ENCODE data around the gene ZNF609. TPM values are rescaled to one million over a fixed set of nuclear protein-coding genes. Genes with fewer than 3 reads are reported as not detected.
A peak's percentile ranks its signal among the peaks of the same experiment; 100 is the strongest.

ZNF609 gene
- total and polyA plus RNA-seq, 2 of the 13 experiments (the other 11 are each of a cell fraction or from before 2014, with no cell fraction given): 8.9 to 9.9 TPM

DNA sequence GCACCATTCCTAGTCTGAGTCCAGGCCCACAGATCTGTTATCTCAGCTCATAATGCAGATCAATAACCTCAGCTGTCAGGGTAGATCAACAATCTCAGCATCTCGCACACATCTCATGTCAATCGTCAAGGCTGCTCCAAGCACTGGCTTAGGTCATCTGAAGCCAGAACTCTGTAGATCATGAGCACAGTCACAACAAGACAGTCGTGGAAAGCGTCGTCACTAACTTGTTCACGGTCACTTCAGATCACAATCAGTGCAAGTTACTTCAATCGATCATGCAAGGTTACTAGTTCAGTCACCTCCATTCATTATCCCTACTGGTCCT, 243.2 kb downstream of the ZNF609 start (continued):
- TF ChIP-seq KDM2A (CRISPR knock-in tag; IDR thresholded peaks at IDR 0.05; ENCODE audit: borderline replicate concordance, low read depth): no peak
- TF ChIP-seq ZNF432 (CRISPR knock-in tag; IDR thresholded peaks at IDR 0.05; ENCODE audit: borderline replicate concordance): no peak
- TF ChIP-seq ZBTB38 (CRISPR knock-in tag; IDR thresholded peaks at IDR 0.05): peak; percentile 86
- TF ChIP-seq, protein P1, sequence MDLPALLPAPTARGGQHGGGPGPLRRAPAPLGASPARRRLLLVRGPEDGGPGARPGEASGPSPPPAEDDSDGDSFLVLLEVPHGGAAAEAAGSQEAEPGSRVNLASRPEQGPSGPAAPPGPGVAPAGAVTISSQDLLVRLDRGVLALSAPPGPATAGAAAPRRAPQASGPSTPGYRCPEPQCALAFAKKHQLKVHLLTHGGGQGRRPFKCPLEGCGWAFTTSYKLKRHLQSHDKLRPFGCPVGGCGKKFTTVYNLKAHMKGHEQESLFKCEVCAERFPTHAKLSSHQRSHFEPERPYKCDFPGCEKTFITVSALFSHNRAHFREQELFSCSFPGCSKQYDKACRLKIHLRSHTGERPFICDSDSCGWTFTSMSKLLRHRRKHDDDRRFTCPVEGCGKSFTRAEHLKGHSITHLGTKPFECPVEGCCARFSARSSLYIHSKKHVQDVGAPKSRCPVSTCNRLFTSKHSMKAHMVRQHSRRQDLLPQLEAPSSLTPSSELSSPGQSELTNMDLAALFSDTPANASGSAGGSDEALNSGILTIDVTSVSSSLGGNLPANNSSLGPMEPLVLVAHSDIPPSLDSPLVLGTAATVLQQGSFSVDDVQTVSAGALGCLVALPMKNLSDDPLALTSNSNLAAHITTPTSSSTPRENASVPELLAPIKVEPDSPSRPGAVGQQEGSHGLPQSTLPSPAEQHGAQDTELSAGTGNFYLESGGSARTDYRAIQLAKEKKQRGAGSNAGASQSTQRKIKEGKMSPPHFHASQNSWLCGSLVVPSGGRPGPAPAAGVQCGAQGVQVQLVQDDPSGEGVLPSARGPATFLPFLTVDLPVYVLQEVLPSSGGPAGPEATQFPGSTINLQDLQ (CRISPR knock-in tag; IDR thresholded peaks at IDR 0.05): no peak
- TF ChIP-seq, protein P2, sequence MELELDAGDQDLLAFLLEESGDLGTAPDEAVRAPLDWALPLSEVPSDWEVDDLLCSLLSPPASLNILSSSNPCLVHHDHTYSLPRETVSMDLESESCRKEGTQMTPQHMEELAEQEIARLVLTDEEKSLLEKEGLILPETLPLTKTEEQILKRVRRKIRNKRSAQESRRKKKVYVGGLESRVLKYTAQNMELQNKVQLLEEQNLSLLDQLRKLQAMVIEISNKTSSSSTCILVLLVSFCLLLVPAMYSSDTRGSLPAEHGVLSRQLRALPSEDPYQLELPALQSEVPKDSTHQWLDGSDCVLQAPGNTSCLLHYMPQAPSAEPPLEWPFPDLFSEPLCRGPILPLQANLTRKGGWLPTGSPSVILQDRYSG (CRISPR knock-in tag; IDR thresholded peaks at IDR 0.05): no peak
- TF ChIP-seq, protein P3, sequence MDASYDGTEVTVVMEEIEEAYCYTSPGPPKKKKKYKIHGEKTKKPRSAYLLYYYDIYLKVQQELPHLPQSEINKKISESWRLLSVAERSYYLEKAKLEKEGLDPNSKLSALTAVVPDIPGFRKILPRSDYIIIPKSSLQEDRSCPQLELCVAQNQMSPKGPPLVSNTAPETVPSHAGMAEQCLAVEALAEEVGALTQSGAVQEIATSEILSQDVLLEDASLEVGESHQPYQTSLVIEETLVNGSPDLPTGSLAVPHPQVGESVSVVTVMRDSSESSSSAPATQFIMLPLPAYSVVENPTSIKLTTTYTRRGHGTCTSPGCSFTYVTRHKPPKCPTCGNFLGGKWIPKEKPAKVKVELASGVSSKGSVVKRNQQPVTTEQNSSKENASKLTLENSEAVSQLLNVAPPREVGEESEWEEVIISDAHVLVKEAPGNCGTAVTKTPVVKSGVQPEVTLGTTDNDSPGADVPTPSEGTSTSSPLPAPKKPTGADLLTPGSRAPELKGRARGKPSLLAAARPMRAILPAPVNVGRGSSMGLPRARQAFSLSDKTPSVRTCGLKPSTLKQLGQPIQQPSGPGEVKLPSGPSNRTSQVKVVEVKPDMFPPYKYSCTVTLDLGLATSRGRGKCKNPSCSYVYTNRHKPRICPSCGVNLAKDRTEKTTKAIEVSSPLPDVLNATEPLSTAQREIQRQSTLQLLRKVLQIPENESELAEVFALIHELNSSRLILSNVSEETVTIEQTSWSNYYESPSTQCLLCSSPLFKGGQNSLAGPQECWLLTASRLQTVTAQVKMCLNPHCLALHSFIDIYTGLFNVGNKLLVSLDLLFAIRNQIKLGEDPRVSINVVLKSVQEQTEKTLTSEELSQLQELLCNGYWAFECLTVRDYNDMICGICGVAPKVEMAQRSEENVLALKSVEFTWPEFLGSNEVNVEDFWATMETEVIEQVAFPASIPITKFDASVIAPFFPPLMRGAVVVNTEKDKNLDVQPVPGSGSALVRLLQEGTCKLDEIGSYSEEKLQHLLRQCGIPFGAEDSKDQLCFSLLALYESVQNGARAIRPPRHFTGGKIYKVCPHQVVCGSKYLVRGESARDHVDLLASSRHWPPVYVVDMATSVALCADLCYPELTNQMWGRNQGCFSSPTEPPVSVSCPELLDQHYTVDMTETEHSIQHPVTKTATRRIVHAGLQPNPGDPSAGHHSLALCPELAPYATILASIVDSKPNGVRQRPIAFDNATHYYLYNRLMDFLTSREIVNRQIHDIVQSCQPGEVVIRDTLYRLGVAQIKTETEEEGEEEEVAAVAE (CRISPR knock-in tag; IDR thresholded peaks at IDR 0.05; ENCODE audit: borderline replicate concordance): no peak
- TF ChIP-seq, protein P4, sequence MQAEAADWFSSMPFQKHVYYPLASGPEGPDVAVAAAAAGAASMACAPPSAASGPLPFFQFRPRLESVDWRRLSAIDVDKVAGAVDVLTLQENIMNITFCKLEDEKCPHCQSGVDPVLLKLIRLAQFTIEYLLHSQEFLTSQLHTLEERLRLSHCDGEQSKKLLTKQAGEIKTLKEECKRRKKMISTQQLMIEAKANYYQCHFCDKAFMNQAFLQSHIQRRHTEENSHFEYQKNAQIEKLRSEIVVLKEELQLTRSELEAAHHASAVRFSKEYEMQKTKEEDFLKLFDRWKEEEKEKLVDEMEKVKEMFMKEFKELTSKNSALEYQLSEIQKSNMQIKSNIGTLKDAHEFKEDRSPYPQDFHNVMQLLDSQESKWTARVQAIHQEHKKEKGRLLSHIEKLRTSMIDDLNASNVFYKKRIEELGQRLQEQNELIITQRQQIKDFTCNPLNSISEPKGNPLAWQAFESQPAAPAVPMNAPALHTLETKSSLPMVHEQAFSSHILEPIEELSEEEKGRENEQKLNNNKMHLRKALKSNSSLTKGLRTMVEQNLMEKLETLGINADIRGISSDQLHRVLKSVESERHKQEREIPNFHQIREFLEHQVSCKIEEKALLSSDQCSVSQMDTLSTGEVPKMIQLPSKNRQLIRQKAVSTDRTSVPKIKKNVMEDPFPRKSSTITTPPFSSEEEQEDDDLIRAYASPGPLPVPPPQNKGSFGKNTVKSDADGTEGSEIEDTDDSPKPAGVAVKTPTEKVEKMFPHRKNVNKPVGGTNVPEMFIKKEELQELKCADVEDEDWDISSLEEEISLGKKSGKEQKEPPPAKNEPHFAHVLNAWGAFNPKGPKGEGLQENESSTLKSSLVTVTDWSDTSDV (CRISPR knock-in tag; IDR thresholded peaks at IDR 0.05): no peak
- no peak for TF ChIP-seq ZKSCAN5 (CRISPR knock-in tag; IDR thresholded peaks at IDR 0.05)
- TF ChIP-seq, protein P5, sequence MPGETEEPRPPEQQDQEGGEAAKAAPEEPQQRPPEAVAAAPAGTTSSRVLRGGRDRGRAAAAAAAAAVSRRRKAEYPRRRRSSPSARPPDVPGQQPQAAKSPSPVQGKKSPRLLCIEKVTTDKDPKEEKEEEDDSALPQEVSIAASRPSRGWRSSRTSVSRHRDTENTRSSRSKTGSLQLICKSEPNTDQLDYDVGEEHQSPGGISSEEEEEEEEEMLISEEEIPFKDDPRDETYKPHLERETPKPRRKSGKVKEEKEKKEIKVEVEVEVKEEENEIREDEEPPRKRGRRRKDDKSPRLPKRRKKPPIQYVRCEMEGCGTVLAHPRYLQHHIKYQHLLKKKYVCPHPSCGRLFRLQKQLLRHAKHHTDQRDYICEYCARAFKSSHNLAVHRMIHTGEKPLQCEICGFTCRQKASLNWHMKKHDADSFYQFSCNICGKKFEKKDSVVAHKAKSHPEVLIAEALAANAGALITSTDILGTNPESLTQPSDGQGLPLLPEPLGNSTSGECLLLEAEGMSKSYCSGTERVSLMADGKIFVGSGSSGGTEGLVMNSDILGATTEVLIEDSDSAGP (CRISPR knock-in tag; IDR thresholded peaks at IDR 0.05; ENCODE audit: borderline replicate concordance): peak; percentile 39; the same call in 1 of the 2 replicates
- 0 out of 2 replicates have a peak, but pooled peaks have one; percentile 30 for TF ChIP-seq ZNF589 (CRISPR knock-in tag; conservative IDR thresholded peaks at IDR 0.05)
- TF ChIP-seq, protein P6, sequence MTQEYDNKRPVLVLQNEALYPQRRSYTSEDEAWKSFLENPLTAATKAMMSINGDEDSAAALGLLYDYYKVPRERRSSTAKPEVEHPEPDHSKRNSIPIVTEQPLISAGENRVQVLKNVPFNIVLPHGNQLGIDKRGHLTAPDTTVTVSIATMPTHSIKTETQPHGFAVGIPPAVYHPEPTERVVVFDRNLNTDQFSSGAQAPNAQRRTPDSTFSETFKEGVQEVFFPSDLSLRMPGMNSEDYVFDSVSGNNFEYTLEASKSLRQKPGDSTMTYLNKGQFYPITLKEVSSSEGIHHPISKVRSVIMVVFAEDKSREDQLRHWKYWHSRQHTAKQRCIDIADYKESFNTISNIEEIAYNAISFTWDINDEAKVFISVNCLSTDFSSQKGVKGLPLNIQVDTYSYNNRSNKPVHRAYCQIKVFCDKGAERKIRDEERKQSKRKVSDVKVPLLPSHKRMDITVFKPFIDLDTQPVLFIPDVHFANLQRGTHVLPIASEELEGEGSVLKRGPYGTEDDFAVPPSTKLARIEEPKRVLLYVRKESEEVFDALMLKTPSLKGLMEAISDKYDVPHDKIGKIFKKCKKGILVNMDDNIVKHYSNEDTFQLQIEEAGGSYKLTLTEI (CRISPR knock-in tag; conservative IDR thresholded peaks at IDR 0.05): no peak
- TF ChIP-seq PHB2 (IDR thresholded peaks at IDR 0.05; ENCODE audit: partially characterized antibody): no peak
